Naive thymus-derived CD4-positive, alpha-beta T cell (primary cell): ENCODE data around the gene BEND3. TPM values are rescaled to one million over a fixed set of nuclear protein-coding genes. Genes with fewer than 3 reads are reported as not detected.
"Not testable (repeated sequence)": the region's sequence is repeated elsewhere in the genome, so short reads cannot be mapped to it uniquely, and the experiment has no call there.

Experiments
- ATAC-seq: fragments of 150-1000 bp; cut with Tn5 transposase; 2 replicates; pipeline ENCODE4 v1.10.0; 2021; ENCODE audit warnings: mild to moderate bottlenecking, moderate library complexity
- CTCF ChIA-PET: fragments of 350-600 bp; sonication (Branson Sonifier 250); formaldehyde crosslinking; loops from one replicate; lab custom pipeline; 2021; ENCODE audit warnings: antibody characterized with exemption; lab: Charles Lee
- POLR2A ChIA-PET: fragments of 350-600 bp; sonication (Branson Sonifier 250); formaldehyde crosslinking; loops from one replicate; lab custom pipeline; 2021; ENCODE audit warnings: antibody characterized with exemption, inconsistent platforms; lab: Charles Lee
- DNase-seq, 9 donors: peaks; one replicate each; pipeline versions ENCODE4 v3.0.0 to v3.0.0-alpha.2; 2020 to 2022; ENCODE audit warnings: mixed read lengths in 1 of 9
- H3K27ac ChIP-seq: one replicate; pipeline ENCODE4 v1.7.0; 2013; ENCODE audit warnings: mild to moderate bottlenecking, low read depth, low read length, moderate library complexity
- H3K27me3 ChIP-seq, 2 donors: one replicate each; pipeline ENCODE4 v1.7.0; 2013; ENCODE audit warnings: low read length in 2 of 2, mild to moderate bottlenecking in 2 of 2, moderate library complexity in 2 of 2; ENCODE audit not compliant: control insufficient read depth in 2 of 2, insufficient read depth in 2 of 2
- H3K36me3 ChIP-seq, 3 experiments: 1 replicate in 2 of 3; 2 replicates in 1 of 3; pipeline ENCODE4 v1.7.0; 2013; ENCODE audit warnings: low read length in 3 of 3, mild to moderate bottlenecking in 3 of 3, moderate library complexity in 1 of 3; ENCODE audit not compliant: insufficient read depth in 3 of 3, control insufficient read depth in 2 of 3
- H3K4me1 ChIP-seq, 2 donors: one replicate each; pipeline ENCODE4 v1.7.0; 2013; ENCODE audit warnings: low read length in 2 of 2, mild to moderate bottlenecking in 2 of 2, moderate library complexity in 1 of 2; ENCODE audit not compliant: control insufficient read depth in 2 of 2, insufficient read depth in 2 of 2
- H3K4me3 ChIP-seq: 2 replicates; pipeline ENCODE4 v1.7.0; 2013; ENCODE audit warnings: mild to moderate bottlenecking, low read length
- H3K9me3 ChIP-seq, 3 experiments: 1 replicate in 2 of 3; 2 replicates in 1 of 3; pipeline ENCODE4 v1.7.0; 2013; ENCODE audit warnings: low read length in 3 of 3; ENCODE audit not compliant: control insufficient read depth in 2 of 3
- H3K27ac Mint-ChIP-seq, 9 donors: one replicate each; pipeline ENCODE4 v1.8.0; 2020 to 2022; ENCODE audit warnings: mixed read lengths in 9 of 9, mild to moderate bottlenecking in 8 of 9, moderate library complexity in 5 of 9, inconsistent platforms in 2 of 9
- H3K27me3 Mint-ChIP-seq, 5 donors: one replicate each; pipeline ENCODE4 v1.8.0; 2021 to 2022; ENCODE audit warnings: mixed read lengths in 5 of 5, mild to moderate bottlenecking in 1 of 5
- H3K36me3 Mint-ChIP-seq, 5 donors: one replicate each; pipeline ENCODE4 v1.8.0; 2020 to 2022; ENCODE audit warnings: mixed read lengths in 5 of 5, mild to moderate bottlenecking in 3 of 5, inconsistent platforms in 1 of 5
- H3K4me1 Mint-ChIP-seq, 7 donors: one replicate each; pipeline ENCODE4 v1.8.0; 2020 to 2022; ENCODE audit warnings: mixed read lengths in 7 of 7, mild to moderate bottlenecking in 3 of 7, inconsistent platforms in 1 of 7
- H3K4me3 Mint-ChIP-seq, 10 donors: one replicate each; pipeline ENCODE4 v1.8.0; 2020 to 2022; ENCODE audit warnings: mild to moderate bottlenecking in 10 of 10, mixed read lengths in 10 of 10, moderate library complexity in 6 of 10, inconsistent platforms in 2 of 10
- H3K9me3 Mint-ChIP-seq, 11 donors: one replicate each; pipeline ENCODE4 v1.8.0; 2020 to 2022; ENCODE audit warnings: mixed read lengths in 11 of 11, mild to moderate bottlenecking in 4 of 11, inconsistent platforms in 1 of 11, moderate library complexity in 1 of 11
- intact Hi-C, 2 donors: fragments of 100-400 bp; cut with micrococcal nuclease; formaldehyde crosslinking; loops; one replicate each; pipeline ENCODE4 v1.15.1; 2023
- polyA plus RNA-seq, 2 donors: library from polyadenylated mRNA; unstranded; fragments of 300-500 nt; fragmentation: Illumina TruSeq; gene quantifications; one replicate each; pipeline ENCODE4 v1.2.3, GENCODE V29; 2021
- total RNA-seq, 6 experiments: library from RNA in 5 of 6; stranded (reverse) in 5 of 6; gene quantifications; 1 replicate in 5 of 6; 2 replicates in 1 of 6; pipeline ENCODE4 v1.2.3 and lab custom pipeline; 2021 to 2026

Gene BEND3
- total and polyA plus RNA-seq, 7 experiments from 2014 or later: 0.34 to 4.1 (median 1.2) TPM

GRCh38 chr6:107101686-107102413 is 13.5 kb downstream of the BEND3 start:
- no peak overlapping the region for H3K27ac Mint-ChIP-seq
- intact Hi-C loops: no loop called here
- no peaks in the 10 kb centered on the region for H3K36me3 ChIP-seq
- no peaks in the 10 kb centered on the region for H3K36me3 Mint-ChIP-seq
- H3K27me3 Mint-ChIP-seq: no peaks in the 10 kb centered on the region
- no peak overlapping the region for H3K4me3 Mint-ChIP-seq
- POLR2A ChIA-PET: no interaction called here
- ATAC-seq: no peak
- no peaks in the 10 kb centered on the region for H3K27me3 ChIP-seq
- H3K9me3 ChIP-seq: no peaks in the 10 kb centered on the region
- peaks cover 0 to 3% (median 0%) of the 10 kb centered on the region in 7 donors for H3K4me1 Mint-ChIP-seq
- CTCF ChIA-PET: no interaction called here
- H3K9me3 Mint-ChIP-seq: no peaks in the 10 kb centered on the region
- H3K4me3 ChIP-seq: no peak overlapping the region
- DNase-seq: no peak
- H3K27ac ChIP-seq: no peak overlapping the region
- no peaks in the 10 kb centered on the region for H3K4me1 ChIP-seq

DNA sequence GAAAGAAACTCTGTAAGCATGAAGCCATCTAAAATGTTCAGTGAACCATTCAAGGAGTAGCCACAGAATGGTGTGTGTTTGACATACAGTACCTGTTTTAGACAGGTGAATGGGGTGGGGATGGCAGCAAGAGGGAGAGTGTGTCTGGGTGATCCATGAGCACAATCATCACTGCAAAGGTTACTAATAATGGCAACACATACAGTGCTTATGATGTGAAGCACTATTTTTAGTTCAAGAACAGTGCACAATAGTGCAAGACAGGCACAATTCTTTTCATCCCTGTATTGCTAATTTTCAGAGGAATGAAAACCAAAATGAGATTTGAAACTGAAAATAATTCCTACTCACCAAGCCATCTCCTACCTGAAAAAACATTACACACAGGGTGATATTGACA is 14.1 kb downstream of the BEND3 start:
- Mint-ChIP-seq H3K36me3 (no peaks in the 10 kb centered on the region), H3K4me3 (no peak overlapping the region), H3K9me3 (no peaks in the 10 kb centered on the region), H3K4me1 (peaks cover 0 to 3% (median 0%) of the 10 kb centered on the region in 7 donors), H3K27ac (no peak overlapping the region), H3K27me3 (no peaks in the 10 kb centered on the region)
- H3K4me1 ChIP-seq: no peaks in the 10 kb centered on the region
- ATAC-seq (no peak), DNase-seq (no peak)
- POLR2A ChIA-PET: no interaction called here
- no peaks in the 10 kb centered on the region for H3K36me3 ChIP-seq
- CTCF ChIA-PET: no interaction called here
- H3K4me3 ChIP-seq: no peak overlapping the region
- intact Hi-C loops: no loop called here
- no peak overlapping the region for H3K27ac ChIP-seq
- no peaks in the 10 kb centered on the region for H3K9me3 ChIP-seq
- no peaks in the 10 kb centered on the region for H3K27me3 ChIP-seq

DNA sequence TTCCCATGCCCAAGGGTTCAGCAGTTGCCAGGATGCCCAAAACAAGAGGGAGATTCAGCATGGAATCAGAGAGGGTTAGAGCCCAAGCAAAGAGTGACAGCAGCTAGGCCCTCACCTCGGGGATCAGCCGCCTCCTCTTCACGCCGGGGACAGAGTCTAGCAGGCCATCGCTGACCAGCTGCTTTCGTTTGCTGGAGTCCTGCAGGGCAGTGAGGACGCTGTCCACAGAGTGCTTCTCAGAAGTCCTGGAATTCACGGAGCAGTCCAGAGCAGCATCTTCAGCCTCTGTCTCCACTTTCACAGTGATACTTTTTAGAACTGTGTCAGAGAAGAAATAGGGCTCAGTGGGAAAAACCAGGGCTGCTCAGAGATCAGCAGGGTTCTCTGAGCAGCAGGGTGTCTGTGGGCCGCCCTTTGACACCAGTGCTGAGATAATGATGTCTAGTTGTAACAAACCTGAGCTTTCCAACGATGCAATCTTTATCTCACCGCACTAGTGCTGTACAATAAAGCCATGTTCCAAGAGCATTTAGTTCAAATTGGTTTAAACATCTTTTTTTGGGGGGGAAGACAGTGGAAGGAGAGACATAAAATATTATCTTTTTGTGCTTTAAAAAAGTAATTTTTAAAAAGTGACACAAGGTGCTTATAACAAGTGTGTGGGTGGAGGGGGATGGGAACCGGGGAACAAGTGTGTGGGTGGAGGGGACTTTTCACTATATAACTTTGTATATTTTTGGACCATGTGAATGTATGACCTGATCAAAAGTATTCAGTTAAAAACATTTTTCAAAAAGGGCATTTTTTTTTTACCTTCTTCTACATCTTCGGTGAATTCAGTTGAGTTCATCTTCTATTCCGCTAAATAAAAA is 16.6 kb downstream of the BEND3 start:
- no peak for ATAC-seq
- no peaks in the 10 kb centered on the region for H3K4me1 ChIP-seq
- Mint-ChIP-seq H3K4me3 (no peak overlapping the region), H3K27ac (no peak overlapping the region), H3K9me3 (no peaks in the 10 kb centered on the region), H3K27me3 (no peaks in the 10 kb centered on the region), H3K4me1 (peaks cover 0 to 3% (median 0%) of the 10 kb centered on the region in 7 donors), H3K36me3 (peaks cover 0 to 6% (median 2%) of the 10 kb centered on the region in 5 donors)
- no peak overlapping the region for H3K27ac ChIP-seq
- H3K9me3 ChIP-seq: no peaks in the 10 kb centered on the region
- no peak overlapping the region for H3K4me3 ChIP-seq
- ChIA-PET POLR2A (no interaction called here), CTCF (no interaction called here)
- DNase-seq: no peak
- no peaks in the 10 kb centered on the region for H3K27me3 ChIP-seq
- intact Hi-C loops: no loop called here
- H3K36me3 ChIP-seq: no peaks in the 10 kb centered on the region

DNA sequence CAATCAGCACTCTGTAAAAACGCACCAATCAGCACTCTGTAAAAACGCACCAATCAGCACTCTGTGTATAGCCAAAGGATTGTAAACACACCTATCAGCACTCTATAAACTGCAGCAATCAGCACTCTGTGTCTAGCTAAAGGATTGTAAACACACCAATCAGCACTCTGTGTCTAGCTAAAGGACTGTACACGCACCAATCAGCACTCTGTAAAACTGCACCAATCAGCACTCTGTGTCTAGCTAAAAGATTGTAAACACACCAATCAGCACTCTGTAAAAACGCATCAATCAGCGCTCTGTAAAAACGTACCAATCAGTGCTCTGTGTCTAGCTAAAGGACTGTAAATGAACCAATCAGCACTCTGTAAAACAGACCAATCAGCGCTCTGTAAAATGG is 30.9 kb downstream of the BEND3 start:
- H3K4me3 ChIP-seq, H3K27ac Mint-ChIP-seq, POLR2A ChIA-PET, DNase-seq, H3K36me3 ChIP-seq, H3K9me3 ChIP-seq, CTCF ChIA-PET, ATAC-seq, H3K9me3 Mint-ChIP-seq, H3K27me3 ChIP-seq, H3K27ac ChIP-seq, H3K4me1 ChIP-seq, intact Hi-C loops, H3K27me3 Mint-ChIP-seq, H3K4me3 Mint-ChIP-seq: not testable (repeated sequence)
- H3K4me1 Mint-ChIP-seq: peaks cover 0 to 13% (median 0%) of the 10 kb centered on the region in 7 donors
- H3K36me3 Mint-ChIP-seq: peaks cover 0 to 18% (median 10%) of the 10 kb centered on the region in 5 donors

- ATAC-seq: no peak
- no peaks in the 10 kb centered on the region for H3K27me3 ChIP-seq
- Mint-ChIP-seq H3K4me1 (peaks cover 0 to 13% (median 0%) of the 10 kb centered on the region in 7 donors), H3K9me3 (peaks cover 0 to 3% (median 0%) of the 10 kb centered on the region in 11 donors), H3K4me3 (no peak overlapping the region), H3K27me3 (no peaks in the 10 kb centered on the region), H3K36me3 (peaks cover 0 to 18% (median 10%) of the 10 kb centered on the region in 5 donors), H3K27ac (no peak overlapping the region)
- H3K9me3 ChIP-seq: no peaks in the 10 kb centered on the region
- POLR2A ChIA-PET: no interaction called here
- no peaks in the 10 kb centered on the region for H3K4me1 ChIP-seq
- no peak overlapping the region for H3K4me3 ChIP-seq
- no peak overlapping the region for H3K27ac ChIP-seq
- intact Hi-C loops: no loop called here
- CTCF ChIA-PET: no interaction called here
- no peaks in the 10 kb centered on the region for H3K36me3 ChIP-seq
- no peak for DNase-seq
These were observed 31.4 kb downstream of the BEND3 start for GRCh38 chr6:107083921-107084320.

DNA sequence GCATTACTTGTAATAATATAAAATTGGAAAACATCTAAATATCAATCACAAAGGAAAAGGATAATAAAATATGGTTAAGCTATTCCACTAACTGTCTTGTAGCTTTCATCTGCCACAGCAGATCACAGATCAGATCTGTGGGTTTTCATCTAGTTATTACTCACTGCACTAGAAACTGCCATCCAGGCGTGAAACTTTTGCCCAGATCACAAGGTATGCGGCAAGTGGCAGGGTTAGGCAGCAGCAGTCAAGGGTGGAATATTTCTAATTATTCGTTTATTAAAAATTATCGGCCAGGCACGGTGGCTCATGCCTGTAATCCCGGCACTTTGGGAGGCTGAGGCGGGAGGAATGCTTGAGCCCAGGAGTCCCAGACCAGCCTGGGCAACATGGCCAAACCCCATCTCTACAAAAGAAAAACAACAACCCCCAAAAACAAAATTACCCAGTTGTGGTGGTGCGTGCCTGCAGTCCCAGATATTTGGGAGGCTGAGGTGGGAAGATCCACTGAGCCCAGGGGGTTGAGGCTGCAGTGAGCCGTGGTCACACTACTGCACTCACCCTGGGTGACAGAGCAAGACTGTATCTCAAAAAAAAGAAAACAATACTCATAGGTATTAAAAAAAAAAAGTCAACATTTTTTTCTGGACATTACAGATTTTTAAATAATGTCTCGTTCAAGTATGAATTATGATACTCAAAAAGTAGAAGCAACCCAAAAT is 32.1 kb downstream of the BEND3 start:
- ChIA-PET CTCF (no interaction called here), POLR2A (no interaction called here)
- H3K4me1 Mint-ChIP-seq: peaks cover 0 to 9% (median 0%) of the 10 kb centered on the region in 7 donors

More for the DNA sequence above, 32.1 kb downstream of the BEND3 start:
- Histone ChIP-seq H3K4me1 (no peaks in the 10 kb centered on the region), H3K27ac (no peak overlapping the region), H3K36me3 (no peaks in the 10 kb centered on the region), H3K27me3 (no peaks in the 10 kb centered on the region), H3K4me3 (no peak overlapping the region), H3K9me3 (no peaks in the 10 kb centered on the region)
- Mint-ChIP-seq H3K4me3 (no peak overlapping the region), H3K27ac (no peak overlapping the region), H3K9me3 (peaks cover 0 to 3% (median 0%) of the 10 kb centered on the region in 11 donors), H3K36me3 (peaks cover 0 to 14% (median 10%) of the 10 kb centered on the region in 5 donors), H3K27me3 (no peaks in the 10 kb centered on the region)
- intact Hi-C loops: no loop called here
- ATAC-seq: no peak
- no peak for DNase-seq
